Glutamatergic neuron (in vitro differentiated cells): ENCODE results near the gene CYB5R4. TPM values are rescaled to one million over a fixed set of nuclear protein-coding genes. Genes with fewer than 3 reads are reported as not detected.
A peak's percentile ranks its signal among the peaks of the same experiment; 100 is the strongest.

ENCODE experiments used
- DNase-seq: peaks from one replicate; pipeline ENCODE4 v3.0.0; 2022
- H3K27ac Mint-ChIP-seq: one replicate; pipeline ENCODE4 v1.8.0; 2020; ENCODE audit warnings: mild to moderate bottlenecking, mixed read lengths, inconsistent platforms; ENCODE audit not compliant: unreplicated experiment
- H3K27me3 Mint-ChIP-seq: one replicate; pipeline ENCODE4 v1.8.0; 2020; ENCODE audit warnings: mild to moderate bottlenecking, moderate library complexity, mixed read lengths, inconsistent platforms; ENCODE audit not compliant: unreplicated experiment
- H3K36me3 Mint-ChIP-seq: one replicate; pipeline ENCODE4 v1.8.0; 2020; ENCODE audit warnings: mild to moderate bottlenecking, mixed read lengths, inconsistent platforms; ENCODE audit not compliant: unreplicated experiment
- H3K4me1 Mint-ChIP-seq: one replicate; pipeline ENCODE4 v1.8.0; 2020; ENCODE audit warnings: mild to moderate bottlenecking, low read depth, mixed read lengths, inconsistent platforms; ENCODE audit not compliant: unreplicated experiment
- H3K4me3 Mint-ChIP-seq: one replicate; pipeline ENCODE4 v1.8.0; 2020; ENCODE audit warnings: mild to moderate bottlenecking, mixed read lengths, inconsistent platforms; ENCODE audit not compliant: unreplicated experiment
- H3K9me3 Mint-ChIP-seq: one replicate; pipeline ENCODE4 v1.8.0; 2020; ENCODE audit warnings: mild to moderate bottlenecking, moderate library complexity, mixed read lengths, inconsistent platforms; ENCODE audit not compliant: unreplicated experiment
- long read RNA-seq: library from polyadenylated mRNA; unstranded; transcript quantifications from one replicate; pipeline ENCODE4 v2.0.0, GENCODE V29; 2020; ENCODE audit not compliant: unreplicated experiment
- total RNA-seq: library from RNA; stranded (reverse); fragmentation: NEBNext Ultra II Directional; extraction: Animal tissue kit (Norgen Biotek cat#: 25700); gene quantifications from one replicate; pipeline ENCODE4 v1.2.1, GENCODE V29; 2021; ENCODE audit not compliant: unreplicated experiment
- TF ChIP-seq, protein P1 (sequence below): fragments of 200-600 bp; sonication (generic); IDR thresholded peaks from one replicate; pipeline ENCODE4 v1.5.0; 2021; ENCODE audit not compliant: partially characterized antibody, unreplicated experiment

The CYB5R4 gene, protein sequence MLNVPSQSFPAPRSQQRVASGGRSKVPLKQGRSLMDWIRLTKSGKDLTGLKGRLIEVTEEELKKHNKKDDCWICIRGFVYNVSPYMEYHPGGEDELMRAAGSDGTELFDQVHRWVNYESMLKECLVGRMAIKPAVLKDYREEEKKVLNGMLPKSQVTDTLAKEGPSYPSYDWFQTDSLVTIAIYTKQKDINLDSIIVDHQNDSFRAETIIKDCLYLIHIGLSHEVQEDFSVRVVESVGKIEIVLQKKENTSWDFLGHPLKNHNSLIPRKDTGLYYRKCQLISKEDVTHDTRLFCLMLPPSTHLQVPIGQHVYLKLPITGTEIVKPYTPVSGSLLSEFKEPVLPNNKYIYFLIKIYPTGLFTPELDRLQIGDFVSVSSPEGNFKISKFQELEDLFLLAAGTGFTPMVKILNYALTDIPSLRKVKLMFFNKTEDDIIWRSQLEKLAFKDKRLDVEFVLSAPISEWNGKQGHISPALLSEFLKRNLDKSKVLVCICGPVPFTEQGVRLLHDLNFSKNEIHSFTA
- 23.1 TPM for total RNA-seq
- long read RNA-seq, full-length matches to known transcripts: 13 of 17 reads
- long read RNA-seq, partial matches to known transcripts: 1 of 17 reads
- long read RNA-seq, other reads (novel, unspliced or antisense): 3 of 17 reads

DNA sequence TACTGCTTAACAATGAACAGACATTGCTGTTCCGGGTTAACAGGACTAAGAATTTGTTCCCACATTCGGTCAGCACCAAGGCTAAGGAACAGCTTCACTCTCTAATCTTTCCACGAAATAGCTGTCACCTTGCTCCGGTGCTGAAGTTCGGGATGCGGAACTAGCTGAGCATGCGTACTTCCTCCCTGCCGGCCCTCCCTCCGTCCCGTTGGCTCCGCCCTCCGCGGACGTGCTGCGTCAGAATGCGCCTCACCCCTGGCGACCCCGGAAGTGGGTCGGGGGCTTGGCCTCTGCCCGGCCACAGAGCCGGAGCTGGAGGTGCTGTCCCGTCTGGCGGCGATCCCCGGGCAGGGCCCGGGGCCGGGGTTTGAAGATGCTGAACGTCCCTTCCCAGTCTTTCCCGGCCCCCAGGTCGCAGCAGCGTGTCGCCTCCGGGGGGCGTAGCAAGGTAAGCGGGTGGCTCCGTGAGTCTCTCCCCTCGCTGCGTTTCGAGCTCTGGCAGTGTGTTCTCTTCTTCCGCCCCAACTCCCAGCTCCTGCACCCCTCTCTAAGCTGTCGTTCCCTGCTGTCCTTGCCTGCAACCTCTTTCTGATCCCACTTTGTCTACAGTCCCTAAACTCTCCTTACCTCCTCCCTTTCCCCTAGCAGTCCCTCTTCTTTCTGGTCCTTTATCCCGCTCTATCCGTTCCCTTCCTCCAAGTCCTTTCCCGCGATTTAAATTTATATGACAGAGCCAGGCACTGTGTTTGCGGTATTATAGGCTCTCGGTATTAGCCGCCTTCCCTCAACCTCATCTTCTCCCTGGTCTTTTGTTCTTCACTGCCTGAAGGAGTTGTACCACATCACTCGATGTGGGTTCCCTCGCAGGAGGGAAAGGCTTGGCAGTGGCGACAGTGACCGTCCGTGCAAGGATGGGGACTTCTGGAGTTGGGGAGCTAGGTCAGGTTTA, at the start of gene CYB5R4:
CYB5R4 (plus strand) TSS at position 280 of the 949 bp plus-strand sequence; CDS start at position 374, 94 bp downstream.
- Mint-ChIP-seq H3K9me3 (peaks cover 2% of the 10 kb centered on the region), H3K27ac (peak within 1 kb of the TSS; percentile 40), H3K27me3 (peaks cover 3% of the 10 kb centered on the region), H3K4me3 (peak within 1 kb of the TSS; percentile 95), H3K36me3 (no peaks in the 10 kb centered on the region), H3K4me1 (peaks cover 4% of the 10 kb centered on the region)
- DNase-seq: peak; percentile 95
- TF ChIP-seq, protein P1, sequence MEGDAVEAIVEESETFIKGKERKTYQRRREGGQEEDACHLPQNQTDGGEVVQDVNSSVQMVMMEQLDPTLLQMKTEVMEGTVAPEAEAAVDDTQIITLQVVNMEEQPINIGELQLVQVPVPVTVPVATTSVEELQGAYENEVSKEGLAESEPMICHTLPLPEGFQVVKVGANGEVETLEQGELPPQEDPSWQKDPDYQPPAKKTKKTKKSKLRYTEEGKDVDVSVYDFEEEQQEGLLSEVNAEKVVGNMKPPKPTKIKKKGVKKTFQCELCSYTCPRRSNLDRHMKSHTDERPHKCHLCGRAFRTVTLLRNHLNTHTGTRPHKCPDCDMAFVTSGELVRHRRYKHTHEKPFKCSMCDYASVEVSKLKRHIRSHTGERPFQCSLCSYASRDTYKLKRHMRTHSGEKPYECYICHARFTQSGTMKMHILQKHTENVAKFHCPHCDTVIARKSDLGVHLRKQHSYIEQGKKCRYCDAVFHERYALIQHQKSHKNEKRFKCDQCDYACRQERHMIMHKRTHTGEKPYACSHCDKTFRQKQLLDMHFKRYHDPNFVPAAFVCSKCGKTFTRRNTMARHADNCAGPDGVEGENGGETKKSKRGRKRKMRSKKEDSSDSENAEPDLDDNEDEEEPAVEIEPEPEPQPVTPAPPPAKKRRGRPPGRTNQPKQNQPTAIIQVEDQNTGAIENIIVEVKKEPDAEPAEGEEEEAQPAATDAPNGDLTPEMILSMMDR: peak; percentile 28

DNA sequence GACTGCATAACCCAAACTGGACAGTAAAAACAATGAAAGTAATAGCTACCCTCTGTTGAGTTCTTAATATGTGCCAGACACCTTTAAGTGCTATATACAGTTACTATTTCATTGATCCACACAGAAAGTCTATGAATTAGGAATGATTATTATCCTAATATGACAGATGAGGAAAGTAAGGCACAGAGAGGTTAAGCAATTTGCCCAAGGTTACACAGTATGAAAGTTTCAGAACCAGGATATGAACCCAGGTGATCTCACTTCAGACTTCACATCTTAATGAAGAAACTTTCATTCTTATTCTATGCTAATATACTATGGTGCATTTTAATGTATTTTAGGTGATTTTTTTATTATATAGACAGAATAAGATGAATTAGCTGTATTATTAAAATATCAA, 46.9 kb upstream of the CYB5R4 start:
- no peaks in the 10 kb centered on the region for H3K9me3 Mint-ChIP-seq
- no peaks in the 10 kb centered on the region for H3K4me1 Mint-ChIP-seq
- no peaks in the 10 kb centered on the region for H3K36me3 Mint-ChIP-seq
- no peak overlapping the region for H3K4me3 Mint-ChIP-seq
- TF ChIP-seq, protein P1: no peak
- H3K27me3 Mint-ChIP-seq: no peaks in the 10 kb centered on the region
- H3K27ac Mint-ChIP-seq: no peak overlapping the region
- no peak for DNase-seq

DNA sequence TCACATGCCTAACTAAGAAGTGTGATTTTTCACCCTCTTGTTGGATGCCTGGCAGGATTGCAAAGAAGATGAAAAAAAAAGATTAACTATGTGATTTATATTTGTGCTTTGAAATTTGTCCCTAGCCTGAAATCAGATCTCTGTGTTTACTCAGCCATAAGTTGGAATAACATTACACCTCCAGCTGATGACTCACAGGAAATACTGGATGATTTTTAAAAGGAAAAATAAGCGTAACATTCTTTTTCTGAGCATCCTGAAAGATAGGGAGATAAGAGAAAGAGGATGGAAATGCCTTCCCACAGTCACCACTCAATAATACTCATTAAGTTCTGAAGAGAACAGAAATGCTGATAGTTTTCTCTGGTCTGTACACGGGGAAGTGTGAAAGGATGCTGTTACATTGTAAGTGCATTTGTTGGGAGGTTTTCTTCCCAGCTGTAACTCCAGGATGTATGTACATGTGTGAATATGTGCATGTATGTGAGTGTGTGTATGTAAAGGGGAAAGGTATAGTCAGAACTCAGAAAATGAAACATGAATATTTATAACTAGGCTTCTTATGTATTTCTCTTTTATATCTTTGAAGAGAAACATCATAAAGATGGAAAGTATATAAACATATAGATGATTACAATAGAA, 43.7 kb upstream of the CYB5R4 start:
- Mint-ChIP-seq H3K27ac (no peak overlapping the region), H3K9me3 (no peaks in the 10 kb centered on the region), H3K4me1 (no peaks in the 10 kb centered on the region), H3K27me3 (peaks cover 3% of the 10 kb centered on the region), H3K4me3 (no peak overlapping the region), H3K36me3 (no peaks in the 10 kb centered on the region)
- TF ChIP-seq, protein P1: no peak
- no peak for DNase-seq

DNA sequence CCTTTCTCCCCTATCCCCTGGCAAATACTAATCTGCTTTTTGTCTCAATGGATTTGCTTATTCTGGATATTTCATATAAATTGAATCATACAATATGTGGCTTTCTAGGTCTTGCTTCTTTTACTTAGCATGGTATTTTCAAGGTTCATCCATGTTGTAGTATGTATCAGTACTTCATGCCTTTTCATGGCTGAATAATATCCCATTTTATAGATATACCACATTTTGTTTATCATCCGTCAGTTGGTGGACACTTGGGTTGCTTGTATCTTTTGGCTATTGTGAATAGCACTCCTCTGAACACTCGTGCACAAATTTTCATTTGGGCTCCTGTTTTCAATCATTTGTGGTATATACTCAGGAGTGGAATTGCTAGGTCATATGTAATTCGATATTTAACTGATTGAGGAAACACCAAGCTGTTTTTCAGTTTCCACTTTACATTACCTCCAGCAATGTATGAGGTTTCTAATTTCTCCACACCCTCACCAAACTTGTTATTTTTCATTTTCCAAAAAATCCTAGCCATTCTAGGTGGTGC, 36.8 kb upstream of the CYB5R4 start:
- TF ChIP-seq, protein P1: no peak
- H3K27me3 Mint-ChIP-seq: peaks cover 3% of the 10 kb centered on the region
- no peak overlapping the region for H3K27ac Mint-ChIP-seq
- H3K4me1 Mint-ChIP-seq: no peaks in the 10 kb centered on the region
- no peaks in the 10 kb centered on the region for H3K36me3 Mint-ChIP-seq
- H3K9me3 Mint-ChIP-seq: no peaks in the 10 kb centered on the region
- DNase-seq: no peak
- no peak overlapping the region for H3K4me3 Mint-ChIP-seq
